ENCODE results near the gene AP2M1.

- TF ChIP-seq CTCF (IDR thresholded peaks at IDR 0.05), result no peak
- no peak for TF ChIP-seq POLR2A (IDR thresholded peaks at IDR 0.05)
- no peak for TF ChIP-seq EP300 (IDR thresholded peaks at IDR 0.05; ENCODE audit: low read depth)
- no peak for TF ChIP-seq POLR2AphosphoS5 (IDR thresholded peaks at IDR 0.05)
These were observed 44.2 kb downstream of the AP2M1 start for GRCh38 chr3:184218814-184219213.
